Muscle layer of colon (tissue), 2 donors: Measurements from ENCODE around the gene CCDC141.
"Not testable (repeated sequence)": the region's sequence is repeated elsewhere in the genome, so short reads cannot be mapped to it uniquely, and the experiment has no call there.

Experiments used
- H3K27ac ChIP-seq: one replicate; pipeline ENCODE4 v1.7.0; 2013; ENCODE audit warnings: low read depth, mild to moderate bottlenecking, low read length, moderate library complexity
- H3K27me3 ChIP-seq, 2 donors: one replicate each; pipeline ENCODE4 v1.7.0; 2013; ENCODE audit warnings: low read length in 2 of 2, mild to moderate bottlenecking in 2 of 2; ENCODE audit not compliant: insufficient read depth in 2 of 2, control insufficient read depth in 1 of 2
- H3K36me3 ChIP-seq: one replicate; pipeline ENCODE4 v1.7.0; 2013; ENCODE audit warnings: mild to moderate bottlenecking, low read length; ENCODE audit not compliant: insufficient read depth
- H3K4me1 ChIP-seq: one replicate; pipeline ENCODE4 v1.7.0; 2013; ENCODE audit warnings: mild to moderate bottlenecking, low read length; ENCODE audit not compliant: insufficient read depth
- H3K4me3 ChIP-seq, 2 donors: one replicate each; pipeline ENCODE4 v1.7.0; 2013; ENCODE audit warnings: low read length in 2 of 2, low read depth in 1 of 2, mild to moderate bottlenecking in 1 of 2, moderate library complexity in 1 of 2
- H3K9ac ChIP-seq: one replicate; pipeline ENCODE4 v1.7.0; 2013; ENCODE audit warnings: low read length
- H3K9me3 ChIP-seq: one replicate; pipeline ENCODE4 v1.7.0; 2013; ENCODE audit warnings: mild to moderate bottlenecking, low read length
- donor health status: abdominal sarcoma.
- donor health status: Adenocarcinoma of cecum.

Gene CCDC141

DNA sequence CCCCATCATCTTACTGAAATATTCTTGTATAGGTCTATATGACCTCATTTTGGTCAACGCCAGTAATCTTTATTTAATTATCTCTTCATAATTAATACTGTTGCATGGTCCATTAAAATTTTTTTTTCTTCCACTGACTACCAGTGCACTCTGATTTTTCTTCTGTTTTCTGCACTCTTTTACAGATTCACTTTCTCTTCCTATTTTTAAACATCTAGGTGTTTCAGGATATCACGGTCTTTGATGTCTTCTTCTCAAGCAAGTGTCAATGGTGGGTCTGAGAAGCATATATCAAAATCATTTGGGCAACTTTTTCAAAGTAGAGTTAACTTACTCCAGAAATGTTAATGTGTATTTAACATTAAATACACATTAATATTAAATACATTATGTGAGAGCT is 51.4 kb downstream of the CCDC141 start:
- Histone ChIP-seq H3K4me3 (no peak overlapping the region), H3K4me1 (no peaks in the 10 kb centered on the region), H3K9me3 (no peaks in the 10 kb centered on the region), H3K36me3 (no peaks in the 10 kb centered on the region), H3K27ac (no peak overlapping the region), H3K27me3 (no peaks in the 10 kb centered on the region), H3K9ac (no peak overlapping the region)

DNA sequence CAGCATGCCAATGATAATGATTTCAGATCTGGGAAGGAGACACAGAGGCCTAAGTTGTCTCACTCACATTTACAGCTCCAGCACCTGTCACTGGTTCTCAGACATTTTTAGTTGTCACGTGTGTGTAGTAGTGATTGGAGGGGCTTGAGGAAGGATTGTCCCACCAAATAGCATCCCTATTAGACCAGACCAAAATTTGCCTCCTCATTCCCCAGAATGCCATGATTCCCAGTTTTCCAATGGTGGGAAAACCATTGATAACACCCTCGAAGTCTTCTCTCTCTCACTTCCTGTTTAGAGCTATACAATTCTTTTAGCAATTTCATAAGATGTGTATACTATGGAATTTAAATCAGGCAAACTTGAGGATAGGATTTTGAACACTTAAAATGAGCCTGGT is 52.5 kb downstream of the CCDC141 start:
- no peaks in the 10 kb centered on the region for H3K36me3 ChIP-seq
- no peak overlapping the region for H3K9ac ChIP-seq
- no peaks in the 10 kb centered on the region for H3K9me3 ChIP-seq
- no peaks in the 10 kb centered on the region for H3K4me1 ChIP-seq
- no peak overlapping the region for H3K4me3 ChIP-seq
- H3K27me3 ChIP-seq: no peaks in the 10 kb centered on the region
- H3K27ac ChIP-seq: no peak overlapping the region

DNA sequence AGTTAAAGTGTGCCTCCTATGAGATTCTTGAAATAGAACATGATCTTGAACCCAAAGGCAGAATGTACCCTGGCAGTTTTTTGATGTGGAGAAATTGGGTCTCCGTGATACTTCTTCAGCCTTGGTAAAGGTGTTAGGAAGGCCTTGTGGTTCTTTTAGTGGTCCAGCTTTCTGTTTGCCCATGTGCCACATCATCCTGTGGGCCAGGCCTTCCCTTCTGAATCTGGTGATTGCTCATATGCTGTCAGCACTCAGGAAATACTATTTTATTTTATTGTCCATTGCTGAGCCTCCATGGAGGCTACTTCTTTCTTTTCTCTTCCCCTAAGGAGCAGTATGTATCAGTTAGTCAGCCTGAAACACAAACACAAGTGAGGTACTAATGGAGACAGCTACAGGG is 52.9 kb downstream of the CCDC141 start:
- H3K4me3 ChIP-seq: no peak overlapping the region
- no peaks in the 10 kb centered on the region for H3K9me3 ChIP-seq
- no peak overlapping the region for H3K9ac ChIP-seq
- H3K27ac ChIP-seq: no peak overlapping the region
- H3K36me3 ChIP-seq: no peaks in the 10 kb centered on the region
- H3K27me3 ChIP-seq: no peaks in the 10 kb centered on the region
- H3K4me1 ChIP-seq: no peaks in the 10 kb centered on the region

DNA sequence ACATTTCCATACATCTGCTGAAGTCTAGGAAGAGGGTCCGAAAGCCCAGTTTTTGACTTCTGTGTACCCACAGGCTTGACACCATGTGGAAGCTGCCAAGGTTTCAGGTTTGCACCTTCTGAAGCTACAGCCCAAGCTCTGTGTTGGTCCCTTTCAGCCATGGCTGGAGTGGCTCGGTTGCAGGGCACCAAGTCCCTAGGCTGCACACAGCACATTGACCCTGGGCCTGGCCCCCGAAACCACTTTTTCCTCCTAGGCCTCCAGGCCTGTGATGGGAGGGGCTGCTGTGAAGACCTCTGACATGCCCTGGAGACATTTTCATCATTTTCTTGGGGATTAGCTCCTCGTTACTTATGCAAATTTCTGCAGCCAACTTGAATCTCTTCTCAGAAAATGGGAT is 55.7 kb downstream of the CCDC141 start:
- Histone ChIP-seq H3K27me3 (no peaks in the 10 kb centered on the region), H3K27ac (no peak overlapping the region), H3K36me3 (no peaks in the 10 kb centered on the region), H3K9me3 (no peaks in the 10 kb centered on the region), H3K9ac (no peak overlapping the region), H3K4me1 (no peaks in the 10 kb centered on the region), H3K4me3 (no peak overlapping the region)

DNA sequence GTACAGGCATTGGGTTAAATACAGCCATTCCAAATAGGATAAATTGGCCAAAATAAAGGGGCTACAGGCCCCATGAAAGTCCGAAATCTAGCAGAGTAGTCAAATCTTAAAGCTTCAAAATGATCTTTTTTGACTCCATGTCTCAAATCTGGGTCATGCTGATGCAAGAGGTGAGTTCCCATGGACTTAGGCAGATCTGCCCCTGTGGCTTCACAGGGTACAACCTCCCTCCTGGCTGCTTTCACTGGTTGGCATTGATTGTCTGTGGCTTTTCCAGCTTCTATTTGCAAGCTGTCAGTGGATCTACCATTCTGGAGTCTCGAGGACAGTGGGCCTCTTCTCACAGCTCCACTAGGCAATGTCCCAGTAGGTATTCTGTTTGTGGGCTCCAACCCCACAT is 56.1 kb downstream of the CCDC141 start:
- no peaks in the 10 kb centered on the region for H3K9me3 ChIP-seq
- H3K4me1 ChIP-seq: no peaks in the 10 kb centered on the region
- H3K4me3 ChIP-seq: no peak overlapping the region
- H3K9ac ChIP-seq: no peak overlapping the region
- no peak overlapping the region for H3K27ac ChIP-seq
- no peaks in the 10 kb centered on the region for H3K36me3 ChIP-seq
- H3K27me3 ChIP-seq: no peaks in the 10 kb centered on the region

DNA sequence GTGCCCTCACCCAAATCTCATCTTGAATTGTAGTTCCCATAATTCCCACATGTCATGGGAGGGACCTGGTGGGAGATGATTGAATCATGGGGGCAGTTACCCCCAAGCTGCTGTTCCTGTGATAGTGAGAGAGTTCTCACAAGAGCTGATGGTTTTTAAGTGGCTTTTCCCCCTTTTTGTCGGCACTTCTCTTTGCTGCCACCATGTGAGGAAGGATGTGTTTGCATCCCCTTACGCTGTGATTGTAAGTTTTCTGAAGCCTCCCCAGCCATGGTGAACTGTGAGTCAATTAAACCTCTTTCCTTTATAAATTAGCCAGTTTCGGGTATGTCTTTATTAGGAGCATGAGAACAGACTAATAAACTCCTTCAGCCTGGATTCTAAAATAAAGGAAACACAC is 57.2 kb downstream of the CCDC141 start:
- H3K36me3 ChIP-seq, H3K27ac ChIP-seq, H3K9ac ChIP-seq, H3K4me1 ChIP-seq, H3K27me3 ChIP-seq, H3K4me3 ChIP-seq, H3K9me3 ChIP-seq: not testable (repeated sequence)

DNA sequence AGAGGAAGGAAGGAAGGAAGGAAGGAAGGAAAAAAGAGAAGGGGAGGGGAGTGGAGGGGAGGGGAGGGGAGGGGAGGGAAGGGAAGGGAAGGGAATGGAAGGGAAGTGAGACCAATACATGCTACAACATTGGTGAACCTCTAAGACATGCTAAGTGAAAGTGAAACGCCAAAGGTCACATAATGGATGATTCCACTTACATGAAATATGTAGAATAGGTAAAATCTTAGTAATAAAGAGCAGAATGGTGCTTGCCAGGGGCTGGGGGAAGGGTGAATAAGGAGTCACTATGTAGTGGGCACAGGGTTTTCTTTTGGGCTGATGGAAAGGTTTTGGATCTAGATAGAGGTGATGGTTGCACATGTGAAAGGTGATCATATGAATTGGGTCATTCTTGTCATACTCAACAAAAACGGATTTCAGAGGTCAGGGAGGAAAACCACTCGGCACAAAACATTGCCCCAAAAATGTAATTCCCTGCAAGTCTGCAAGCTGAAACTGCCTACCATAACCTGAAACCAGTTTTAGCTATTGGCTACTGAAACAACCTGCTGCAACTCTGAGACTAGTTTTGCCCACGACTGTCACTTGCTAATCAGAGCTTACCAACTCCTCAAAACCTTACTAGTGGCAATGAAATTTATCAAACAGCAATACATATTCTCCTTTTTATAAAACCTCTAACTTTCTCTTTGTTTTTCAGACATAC is 59.2 kb downstream of the CCDC141 start:
- no peaks in the 10 kb centered on the region for H3K27me3 ChIP-seq
- H3K27ac ChIP-seq: no peak overlapping the region
- no peaks in the 10 kb centered on the region for H3K9me3 ChIP-seq
- no peaks in the 10 kb centered on the region for H3K4me1 ChIP-seq
- no peaks in the 10 kb centered on the region for H3K36me3 ChIP-seq
- no peak overlapping the region for H3K4me3 ChIP-seq
- H3K9ac ChIP-seq: no peak overlapping the region

DNA sequence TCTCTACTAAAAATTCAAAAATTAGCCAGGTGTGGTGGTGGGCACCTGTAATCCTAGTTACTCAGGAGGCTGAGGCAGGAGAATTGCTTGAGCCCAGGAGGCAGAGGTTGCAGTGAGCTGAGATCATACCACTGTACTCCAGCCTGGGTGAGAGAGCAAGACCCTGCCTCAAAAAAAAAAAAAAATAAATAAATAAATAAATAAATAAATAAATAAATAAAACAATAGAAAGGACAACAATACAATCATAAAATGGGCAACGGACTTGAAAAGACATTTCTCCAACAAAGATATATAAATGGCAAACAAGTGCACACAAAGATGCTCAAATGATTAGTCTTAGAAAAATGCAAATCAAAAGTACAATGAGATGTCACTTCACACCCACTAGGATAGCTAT is 60.5 kb downstream of the CCDC141 start:
- not testable (repeated sequence) for H3K27me3 ChIP-seq, H3K9me3 ChIP-seq, H3K9ac ChIP-seq, H3K36me3 ChIP-seq, H3K4me1 ChIP-seq, H3K27ac ChIP-seq, H3K4me3 ChIP-seq

DNA sequence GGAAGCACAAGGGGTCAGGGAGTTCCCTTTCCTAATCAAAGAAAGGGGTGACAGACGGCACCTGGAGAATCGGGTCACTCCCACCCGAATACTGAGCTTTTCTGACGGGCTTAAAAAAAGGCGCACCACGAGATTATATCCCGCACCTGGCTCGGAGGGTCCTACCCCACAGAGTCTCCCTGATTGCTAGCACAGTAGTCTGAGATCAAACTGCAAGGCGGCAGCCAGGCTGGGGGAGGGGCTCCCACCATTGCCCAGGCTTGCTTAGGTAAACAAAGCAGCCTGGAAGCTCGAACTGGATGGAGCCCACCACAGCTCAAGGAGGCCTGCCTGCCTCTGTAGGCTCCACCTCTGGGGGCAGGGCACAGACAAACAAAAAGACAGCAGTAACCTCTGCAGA is 67.3 kb downstream of the CCDC141 start:
- H3K36me3 ChIP-seq, H3K27me3 ChIP-seq, H3K9me3 ChIP-seq, H3K4me3 ChIP-seq, H3K9ac ChIP-seq, H3K27ac ChIP-seq, H3K4me1 ChIP-seq: not testable (repeated sequence)

DNA sequence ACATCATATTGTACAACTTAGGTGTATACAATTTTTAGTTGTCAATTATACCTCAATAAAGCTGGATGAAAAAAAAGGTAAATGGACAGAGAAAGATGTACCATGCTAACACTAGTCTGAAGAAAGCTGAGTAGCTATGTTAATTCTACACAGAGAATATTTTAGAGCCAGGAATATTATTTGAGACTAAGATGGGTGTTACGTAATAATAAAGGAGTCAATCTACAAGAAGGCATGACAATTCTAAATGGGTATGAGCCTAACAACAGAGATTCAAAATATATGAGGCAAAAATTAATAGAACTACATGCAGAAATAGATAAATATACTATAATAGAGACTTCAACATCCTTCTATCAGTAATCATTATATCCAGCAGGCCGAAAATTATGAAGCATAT is 69.1 kb downstream of the CCDC141 start:
- no peak overlapping the region for H3K4me3 ChIP-seq
- H3K4me1 ChIP-seq: no peaks in the 10 kb centered on the region
- H3K36me3 ChIP-seq: no peaks in the 10 kb centered on the region
- no peaks in the 10 kb centered on the region for H3K9me3 ChIP-seq
- H3K9ac ChIP-seq: no peak overlapping the region
- H3K27me3 ChIP-seq: no peaks in the 10 kb centered on the region
- no peak overlapping the region for H3K27ac ChIP-seq

DNA sequence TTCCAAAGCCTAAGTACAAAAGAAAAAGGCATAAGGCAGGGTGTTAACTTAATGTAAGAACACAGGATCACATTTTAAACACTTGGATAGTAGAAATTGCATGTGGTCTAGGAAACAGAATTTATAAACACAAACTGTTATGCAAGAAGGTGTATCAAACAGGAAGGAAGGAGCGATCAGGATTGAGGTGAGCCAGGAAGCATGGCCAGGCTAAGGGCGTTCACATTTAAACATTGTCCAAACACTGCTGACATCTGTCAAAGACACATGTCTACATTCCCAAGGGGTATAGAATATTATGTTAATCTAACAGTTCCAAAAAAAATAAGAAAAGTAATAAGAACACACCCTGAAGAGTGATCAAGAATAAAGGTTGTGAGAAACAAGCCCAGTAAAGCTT is 71.3 kb downstream of the CCDC141 start:
- Histone ChIP-seq H3K9me3 (no peaks in the 10 kb centered on the region), H3K4me3 (no peak overlapping the region), H3K4me1 (no peaks in the 10 kb centered on the region), H3K27me3 (no peaks in the 10 kb centered on the region), H3K27ac (no peak overlapping the region), H3K9ac (no peak overlapping the region), H3K36me3 (no peaks in the 10 kb centered on the region)

DNA sequence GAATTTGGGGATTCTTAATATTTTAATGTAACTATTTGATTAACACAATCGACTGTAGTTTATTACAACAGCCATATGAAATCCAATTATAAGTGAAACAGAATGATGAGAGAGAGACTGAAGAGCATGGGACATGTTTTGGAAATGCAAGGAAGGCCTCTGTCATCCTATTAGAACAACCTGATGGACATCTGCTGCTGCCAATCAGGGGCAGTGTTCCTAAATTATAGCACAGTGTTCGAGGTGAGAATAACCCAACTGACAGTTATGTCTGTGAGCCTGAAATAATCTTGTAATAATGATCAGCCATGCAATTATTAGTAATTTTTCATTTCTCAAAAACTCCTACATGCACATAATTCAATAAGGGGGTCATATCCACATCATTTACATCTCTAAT is 73.6 kb downstream of the CCDC141 start:
- Histone ChIP-seq H3K9ac (no peak overlapping the region), H3K4me3 (no peak overlapping the region), H3K4me1 (no peaks in the 10 kb centered on the region), H3K36me3 (no peaks in the 10 kb centered on the region), H3K9me3 (no peaks in the 10 kb centered on the region), H3K27me3 (no peaks in the 10 kb centered on the region), H3K27ac (no peak overlapping the region)
